Nephron (organoid): ENCODE data around the gene USP22.

ENCODE experiments used
- H3K27ac Mint-ChIP-seq, 3 experiments: 2 replicates each; pipeline ENCODE4 v1.8.0; 2020; ENCODE audit warnings: mixed read lengths in 3 of 3, mild to moderate bottlenecking in 2 of 3, moderate library complexity in 1 of 3
- H3K27me3 Mint-ChIP-seq: 2 replicates; pipeline ENCODE4 v1.8.0; 2021; ENCODE audit warnings: low read depth, mild to moderate bottlenecking, moderate library complexity, mixed read lengths
- H3K36me3 Mint-ChIP-seq: 2 replicates; pipeline ENCODE4 v1.8.0; 2020; ENCODE audit warnings: low read depth, mixed read lengths
- H3K4me1 Mint-ChIP-seq: 2 replicates; pipeline ENCODE4 v1.8.0; 2020; ENCODE audit warnings: mixed read lengths
- H3K4me3 Mint-ChIP-seq, 3 experiments: 2 replicates each; pipeline ENCODE4 v1.8.0; 2020; ENCODE audit warnings: mild to moderate bottlenecking in 3 of 3, mixed read lengths in 3 of 3, moderate library complexity in 2 of 3
- H3K9me3 Mint-ChIP-seq: 2 replicates; pipeline ENCODE4 v1.8.0; 2020; ENCODE audit warnings: mixed read lengths
- CTCF ChIP-seq, 3 experiments: fragments of 200-600 bp; sonication (generic); IDR thresholded peaks; one replicate each; pipeline ENCODE4 v1.5.0; 2021; ENCODE audit warnings: antibody characterized with exemption in 3 of 3; ENCODE audit not compliant: unreplicated experiment in 3 of 3

USP22 gene

GRCh38 chr17:21076242-21076641 lies 33.4 kb upstream of the USP22 start:
- Mint-ChIP-seq H3K27ac (no peak overlapping the region), H3K4me3 (no peak overlapping the region), H3K27me3 (peaks cover 4% of the 10 kb centered on the region), H3K36me3 (no peaks in the 10 kb centered on the region), H3K4me1 (peaks cover 52% of the 10 kb centered on the region), H3K9me3 (peaks cover 3% of the 10 kb centered on the region)
- TF ChIP-seq CTCF (IDR thresholded peaks at IDR 0.05; ENCODE audit: unreplicated experiment in 3 of 3), result no peak

GRCh38 chr17:21075739-21076085 lies 32.9 kb upstream of the USP22 start:
- no peak for TF ChIP-seq CTCF (IDR thresholded peaks at IDR 0.05; ENCODE audit: unreplicated experiment in 3 of 3)
- H3K27me3 Mint-ChIP-seq, result peaks cover 4% of the 10 kb centered on the region
- peak overlapping the region in 1 of 3 experiments; percentile 14 for H3K4me3 Mint-ChIP-seq
- peaks cover 3% of the 10 kb centered on the region for H3K9me3 Mint-ChIP-seq
- H3K36me3 Mint-ChIP-seq, result no peaks in the 10 kb centered on the region
- peak overlapping the region in 2 of 3 experiments; percentile 67 to 78 for H3K27ac Mint-ChIP-seq
- peaks cover 52% of the 10 kb centered on the region for H3K4me1 Mint-ChIP-seq

GRCh38 chr17:21072745-21073197 lies 30.0 kb upstream of the USP22 start:
- Mint-ChIP-seq H3K36me3 (no peaks in the 10 kb centered on the region), H3K4me3 (no peak overlapping the region), H3K27ac (peak overlapping the region in 1 of 3 experiments; percentile 34), H3K9me3 (peaks cover 4% of the 10 kb centered on the region), H3K27me3 (no peaks in the 10 kb centered on the region), H3K4me1 (peaks cover 36% of the 10 kb centered on the region)
- no peak for TF ChIP-seq CTCF (IDR thresholded peaks at IDR 0.05; ENCODE audit: unreplicated experiment in 3 of 3)

- no peaks in the 10 kb centered on the region for H3K36me3 Mint-ChIP-seq
- H3K27me3 Mint-ChIP-seq, result peaks cover 4% of the 10 kb centered on the region
- TF ChIP-seq CTCF (IDR thresholded peaks at IDR 0.05; ENCODE audit: unreplicated experiment in 3 of 3), result no peak
- H3K9me3 Mint-ChIP-seq, result peaks cover 4% of the 10 kb centered on the region
- H3K4me1 Mint-ChIP-seq, result peaks cover 5% of the 10 kb centered on the region
- no peak overlapping the region for H3K27ac Mint-ChIP-seq
- H3K4me3 Mint-ChIP-seq, result no peak overlapping the region
Measured at GRCh38 chr17:21066394-21066793, 23.6 kb upstream of the USP22 start.

GRCh38 chr17:21061971-21062526 lies 19.2 kb upstream of the USP22 start:
- Mint-ChIP-seq H3K27me3 (peaks cover 4% of the 10 kb centered on the region), H3K4me3 (no peak overlapping the region), H3K4me1 (no peaks in the 10 kb centered on the region), H3K9me3 (no peaks in the 10 kb centered on the region), H3K36me3 (no peaks in the 10 kb centered on the region), H3K27ac (no peak overlapping the region)
- no peak for TF ChIP-seq CTCF (IDR thresholded peaks at IDR 0.05; ENCODE audit: unreplicated experiment in 3 of 3)

- no peak for TF ChIP-seq CTCF (IDR thresholded peaks at IDR 0.05; ENCODE audit: unreplicated experiment in 3 of 3)
- no peaks in the 10 kb centered on the region for H3K9me3 Mint-ChIP-seq
- H3K27ac Mint-ChIP-seq, result no peak overlapping the region
- H3K4me1 Mint-ChIP-seq, result no peaks in the 10 kb centered on the region
- H3K27me3 Mint-ChIP-seq, result peaks cover 4% of the 10 kb centered on the region
- H3K4me3 Mint-ChIP-seq, result no peak overlapping the region
- H3K36me3 Mint-ChIP-seq, result no peaks in the 10 kb centered on the region
Measured at GRCh38 chr17:21061158-21061835, 18.5 kb upstream of the USP22 start.
